ENCODE results near the gene ESYT1. TPM values are rescaled to one million over a fixed set of nuclear protein-coding genes. Genes with fewer than 3 reads are reported as not detected.

The ESYT1 gene
- polyA plus RNA-seq, 1 donor from 2014 or later: 19.6 TPM

DNA sequence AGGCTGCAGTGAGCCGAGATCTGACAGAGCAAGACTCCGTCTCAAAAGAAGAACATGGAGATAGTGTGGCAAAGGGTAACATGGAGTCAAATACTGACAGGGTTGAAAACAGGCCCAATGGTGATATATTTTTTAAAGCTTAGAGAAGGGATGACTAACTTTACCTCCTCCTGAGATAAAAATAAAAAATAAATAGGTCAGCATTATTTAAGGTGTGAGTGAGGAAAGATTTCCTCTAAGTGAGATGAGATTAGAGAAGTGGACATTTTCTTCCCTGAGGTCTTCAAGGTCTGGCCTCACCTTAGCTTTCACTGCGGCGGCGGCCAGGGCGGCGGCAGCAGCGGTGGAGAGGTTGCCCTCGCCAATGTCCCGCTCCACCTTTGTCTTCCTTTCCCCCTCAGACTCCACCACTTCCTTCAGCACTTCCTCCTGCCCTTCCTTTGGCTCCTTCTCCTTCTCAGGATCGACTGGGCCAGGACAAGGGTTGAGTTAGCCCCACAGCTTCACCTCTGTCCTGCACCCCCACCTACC is 41.2 kb downstream of the ESYT1 start:
- TF ChIP-seq SMC3 (conservative IDR thresholded peaks at IDR 0.05; ENCODE audit: poor library complexity) (no peak), EZH2 (IDR thresholded peaks at IDR 0.05; ENCODE audit: borderline replicate concordance, insufficient read depth, low read length, poor library complexity, severe bottlenecking) (no peak), RAD21 (conservative IDR thresholded peaks at IDR 0.05) (no peak), MXI1 (conservative IDR thresholded peaks at IDR 0.05; ENCODE audit: poor library complexity, severe bottlenecking) (no peak), EP300 (conservative IDR thresholded peaks at IDR 0.05; ENCODE audit: poor library complexity, severe bottlenecking) (no peak), POLR2AphosphoS5 (IDR thresholded peaks at IDR 0.05) (no peak), TAF1 (IDR thresholded peaks at IDR 0.05; ENCODE audit: low read depth) (no peak)
- TF ChIP-seq, protein P1, sequence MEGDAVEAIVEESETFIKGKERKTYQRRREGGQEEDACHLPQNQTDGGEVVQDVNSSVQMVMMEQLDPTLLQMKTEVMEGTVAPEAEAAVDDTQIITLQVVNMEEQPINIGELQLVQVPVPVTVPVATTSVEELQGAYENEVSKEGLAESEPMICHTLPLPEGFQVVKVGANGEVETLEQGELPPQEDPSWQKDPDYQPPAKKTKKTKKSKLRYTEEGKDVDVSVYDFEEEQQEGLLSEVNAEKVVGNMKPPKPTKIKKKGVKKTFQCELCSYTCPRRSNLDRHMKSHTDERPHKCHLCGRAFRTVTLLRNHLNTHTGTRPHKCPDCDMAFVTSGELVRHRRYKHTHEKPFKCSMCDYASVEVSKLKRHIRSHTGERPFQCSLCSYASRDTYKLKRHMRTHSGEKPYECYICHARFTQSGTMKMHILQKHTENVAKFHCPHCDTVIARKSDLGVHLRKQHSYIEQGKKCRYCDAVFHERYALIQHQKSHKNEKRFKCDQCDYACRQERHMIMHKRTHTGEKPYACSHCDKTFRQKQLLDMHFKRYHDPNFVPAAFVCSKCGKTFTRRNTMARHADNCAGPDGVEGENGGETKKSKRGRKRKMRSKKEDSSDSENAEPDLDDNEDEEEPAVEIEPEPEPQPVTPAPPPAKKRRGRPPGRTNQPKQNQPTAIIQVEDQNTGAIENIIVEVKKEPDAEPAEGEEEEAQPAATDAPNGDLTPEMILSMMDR (IDR thresholded peaks at IDR 0.05; ENCODE audit: poor library complexity, severe bottlenecking): no peak
- TF ChIP-seq, protein P2, sequence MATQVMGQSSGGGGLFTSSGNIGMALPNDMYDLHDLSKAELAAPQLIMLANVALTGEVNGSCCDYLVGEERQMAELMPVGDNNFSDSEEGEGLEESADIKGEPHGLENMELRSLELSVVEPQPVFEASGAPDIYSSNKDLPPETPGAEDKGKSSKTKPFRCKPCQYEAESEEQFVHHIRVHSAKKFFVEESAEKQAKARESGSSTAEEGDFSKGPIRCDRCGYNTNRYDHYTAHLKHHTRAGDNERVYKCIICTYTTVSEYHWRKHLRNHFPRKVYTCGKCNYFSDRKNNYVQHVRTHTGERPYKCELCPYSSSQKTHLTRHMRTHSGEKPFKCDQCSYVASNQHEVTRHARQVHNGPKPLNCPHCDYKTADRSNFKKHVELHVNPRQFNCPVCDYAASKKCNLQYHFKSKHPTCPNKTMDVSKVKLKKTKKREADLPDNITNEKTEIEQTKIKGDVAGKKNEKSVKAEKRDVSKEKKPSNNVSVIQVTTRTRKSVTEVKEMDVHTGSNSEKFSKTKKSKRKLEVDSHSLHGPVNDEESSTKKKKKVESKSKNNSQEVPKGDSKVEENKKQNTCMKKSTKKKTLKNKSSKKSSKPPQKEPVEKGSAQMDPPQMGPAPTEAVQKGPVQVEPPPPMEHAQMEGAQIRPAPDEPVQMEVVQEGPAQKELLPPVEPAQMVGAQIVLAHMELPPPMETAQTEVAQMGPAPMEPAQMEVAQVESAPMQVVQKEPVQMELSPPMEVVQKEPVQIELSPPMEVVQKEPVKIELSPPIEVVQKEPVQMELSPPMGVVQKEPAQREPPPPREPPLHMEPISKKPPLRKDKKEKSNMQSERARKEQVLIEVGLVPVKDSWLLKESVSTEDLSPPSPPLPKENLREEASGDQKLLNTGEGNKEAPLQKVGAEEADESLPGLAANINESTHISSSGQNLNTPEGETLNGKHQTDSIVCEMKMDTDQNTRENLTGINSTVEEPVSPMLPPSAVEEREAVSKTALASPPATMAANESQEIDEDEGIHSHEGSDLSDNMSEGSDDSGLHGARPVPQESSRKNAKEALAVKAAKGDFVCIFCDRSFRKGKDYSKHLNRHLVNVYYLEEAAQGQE (IDR thresholded peaks at IDR 0.05; ENCODE audit: borderline replicate concordance): no peak
- no peak overlapping the region for H3K27ac ChIP-seq (ENCODE audit: low read length)
- H3K79me2 ChIP-seq (replicated peaks; ENCODE audit: insufficient read depth, low read length): no peaks in the 10 kb centered on the region
- H3K27me3 ChIP-seq (ENCODE audit: insufficient read depth, low read depth, low read length): no peaks in the 10 kb centered on the region
- no peaks in the 10 kb centered on the region for H3K9me2 ChIP-seq (ENCODE audit: insufficient read depth, low read length)
- no peak overlapping the region for H2AFZ ChIP-seq (ENCODE audit: low read depth, low read length)
- no peaks in the 10 kb centered on the region for H3K9me3 ChIP-seq (ENCODE audit: low read length)
- H3K4me2 ChIP-seq (ENCODE audit: low read length): no peak overlapping the region
- no peak overlapping the region for H3K4me3 ChIP-seq (ENCODE audit: low read length)
- no peaks in the 10 kb centered on the region for H3F3A ChIP-seq (ENCODE audit: insufficient read depth, low read length, poor library complexity, severe bottlenecking)
- no peaks in the 10 kb centered on the region for H3K36me3 ChIP-seq (ENCODE audit: insufficient read depth, low read length)
- no peak overlapping the region for H3K9ac ChIP-seq (ENCODE audit: low read length)
- H4K20me1 ChIP-seq (ENCODE audit: insufficient read depth): no peaks in the 10 kb centered on the region

GRCh38 chr12:56172839-56173238 is 44.8 kb downstream of the ESYT1 start:
- Histone ChIP-seq H3K4me2 (ENCODE audit: low read length) (no peak overlapping the region), H3K27ac (ENCODE audit: low read length) (no peak overlapping the region), H3K27me3 (ENCODE audit: insufficient read depth, low read depth, low read length) (no peaks in the 10 kb centered on the region), H3F3A (ENCODE audit: insufficient read depth, low read length, poor library complexity, severe bottlenecking) (no peaks in the 10 kb centered on the region), H3K9ac (ENCODE audit: low read length) (no peak overlapping the region), H3K9me2 (ENCODE audit: insufficient read depth, low read length) (no peaks in the 10 kb centered on the region), H3K79me2 (replicated peaks; ENCODE audit: insufficient read depth, low read length) (no peaks in the 10 kb centered on the region), H4K20me1 (ENCODE audit: insufficient read depth) (no peaks in the 10 kb centered on the region), H3K9me3 (ENCODE audit: low read length) (no peaks in the 10 kb centered on the region), H3K4me3 (ENCODE audit: low read length) (no peak overlapping the region), H2AFZ (ENCODE audit: low read depth, low read length) (no peak overlapping the region), H3K36me3 (ENCODE audit: insufficient read depth, low read length) (no peaks in the 10 kb centered on the region)
- TF ChIP-seq EP300 (conservative IDR thresholded peaks at IDR 0.05; ENCODE audit: poor library complexity, severe bottlenecking) (no peak), RAD21 (conservative IDR thresholded peaks at IDR 0.05) (no peak)
